Endodermal cell (in vitro differentiated cells): ENCODE data around the gene RCL1. TPM values are rescaled to one million over a fixed set of nuclear protein-coding genes. Genes with fewer than 3 reads are reported as not detected.

ENCODE experiments used
- DNase-seq: peaks from one replicate; pipeline ENCODE4 v3.0.0-alpha.2; 2017
- H3K27ac ChIP-seq: 2 replicates; pipeline ENCODE4 v1.5.1; 2013; ENCODE audit warnings: mild to moderate bottlenecking, low read depth, low read length, moderate library complexity
- H3K27me3 ChIP-seq: 2 replicates; pipeline ENCODE4 v1.6.1; 2013; ENCODE audit warnings: mild to moderate bottlenecking, low read length, moderate library complexity; ENCODE audit not compliant: insufficient read depth, control insufficient read depth, poor library complexity, severe bottlenecking
- H3K36me3 ChIP-seq: 2 replicates; pipeline ENCODE4 v1.7.0; 2013; ENCODE audit warnings: mild to moderate bottlenecking, low read length, moderate library complexity; ENCODE audit not compliant: control insufficient read depth, insufficient read depth
- H3K4me1 ChIP-seq: one replicate; pipeline ENCODE4 v1.7.0; 2013; ENCODE audit warnings: low read length; ENCODE audit not compliant: control insufficient read depth, insufficient read depth
- H3K4me3 ChIP-seq: 2 replicates; pipeline ENCODE4 v1.5.1; 2013; ENCODE audit warnings: mild to moderate bottlenecking, low read length, moderate library complexity
- H3K9ac ChIP-seq: 2 replicates; pipeline ENCODE4 v1.6.1; 2013; ENCODE audit warnings: mild to moderate bottlenecking, low read length, moderate library complexity; ENCODE audit not compliant: poor library complexity, severe bottlenecking; ENCODE audit errors: extremely low read depth
- H3K9me3 ChIP-seq: 2 replicates; pipeline ENCODE4 v1.6.1; 2013; ENCODE audit warnings: mild to moderate bottlenecking, low read length, moderate library complexity; ENCODE audit not compliant: control insufficient read depth
- H3K27ac Mint-ChIP-seq: 2 replicates; pipeline ENCODE4 v1.8.0; 2020; ENCODE audit warnings: mixed read lengths
- H3K27me3 Mint-ChIP-seq: 2 replicates; pipeline ENCODE4 v1.8.0; 2021; ENCODE audit warnings: mild to moderate bottlenecking, mixed read lengths; ENCODE audit not compliant: insufficient read depth
- H3K36me3 Mint-ChIP-seq: 2 replicates; pipeline ENCODE4 v1.8.0; 2020; ENCODE audit warnings: low read depth, mixed read lengths
- H3K4me1 Mint-ChIP-seq: 2 replicates; pipeline ENCODE4 v1.8.0; 2020; ENCODE audit warnings: mixed read lengths
- H3K4me3 Mint-ChIP-seq: 2 replicates; pipeline ENCODE4 v1.8.0; 2020; ENCODE audit warnings: mild to moderate bottlenecking, moderate library complexity, mixed read lengths
- H3K9me3 Mint-ChIP-seq: 2 replicates; pipeline ENCODE4 v1.8.0; 2020; ENCODE audit warnings: mild to moderate bottlenecking, mixed read lengths
- CTCF ChIP-seq: fragments of 200-600 bp; sonication (generic); conservative IDR thresholded peaks from 2 replicates; pipeline ENCODE4 v1.5.0; 2021; ENCODE audit warnings: antibody characterized with exemption, mild to moderate bottlenecking
- WGBS, 2 experiments: methylation state at CpG; one replicate each; pipeline versions ENCODE4 v1.1.5 to v1.1.7; 2013; ENCODE audit warnings: missing lambda C conversion rate in 2 of 2, mixed read lengths in 1 of 2; ENCODE audit not compliant: insufficient coverage in 1 of 2, insufficient read length in 1 of 2; 5-methylcytosine and 5-hydroxymethylcytosine counted together
- total RNA-seq, 2 donors: library from RNA; stranded (reverse); fragmentation: NEBNext Ultra II Directional in 1 of 2; extraction: Animal tissue kit (Norgen Biotek cat#: 25700) in 1 of 2; gene quantifications; 2 replicates in 1 of 2; 3 replicates in 1 of 2; pipeline ENCODE4 v1.2.1, GENCODE V29; 2021

Gene RCL1
- total RNA-seq, 2 donors from 2014 or later, result 13.2 to 18.6 TPM

GRCh38 chr9:4840018-4840417, 47.3 kb downstream of the RCL1 start:
- H3K4me3 Mint-ChIP-seq, result no peak overlapping the region
- WGBS, 2 experiments, result 88 to 93% methylated on average over 1 to 4 of the region's 4 CpGs

GRCh38 chr9:4842213-4842612, 49.5 kb downstream of the RCL1 start:
- Histone ChIP-seq H3K9me3 (no peaks in the 10 kb centered on the region), H3K27me3 (no peaks in the 10 kb centered on the region), H3K4me3 (no peak overlapping the region), H3K9ac (no peak overlapping the region), H3K4me1 (no peaks in the 10 kb centered on the region), H3K36me3 (peaks cover 31% of the 10 kb centered on the region), H3K27ac (no peak overlapping the region)
- no peaks in the 10 kb centered on the region for H3K9me3 Mint-ChIP-seq
- H3K36me3 Mint-ChIP-seq, result peaks cover 22% of the 10 kb centered on the region
- H3K27ac Mint-ChIP-seq, result no peak overlapping the region
- DNase-seq, result no peak
- WGBS, 2 experiments, result 75 to 87% methylated on average over 2 of the region's 2 CpGs
- H3K4me3 Mint-ChIP-seq, result no peak overlapping the region
- no peak for TF ChIP-seq CTCF
- H3K27me3 Mint-ChIP-seq, result no peaks in the 10 kb centered on the region
- H3K4me1 Mint-ChIP-seq, result peaks cover 6% of the 10 kb centered on the region

More at GRCh38 chr9:4840018-4840417, 47.3 kb downstream of the RCL1 start:
- no peaks in the 10 kb centered on the region for H3K27me3 Mint-ChIP-seq
- no peak for DNase-seq
- no peaks in the 10 kb centered on the region for H3K9me3 Mint-ChIP-seq
- H3K36me3 Mint-ChIP-seq, result peaks cover 14% of the 10 kb centered on the region
- no peak for TF ChIP-seq CTCF
- Histone ChIP-seq H3K27ac (no peak overlapping the region), H3K9me3 (no peaks in the 10 kb centered on the region), H3K27me3 (no peaks in the 10 kb centered on the region), H3K9ac (no peak overlapping the region), H3K4me3 (no peak overlapping the region), H3K4me1 (no peaks in the 10 kb centered on the region), H3K36me3 (peaks cover 31% of the 10 kb centered on the region)
- H3K4me1 Mint-ChIP-seq, result peaks cover 13% of the 10 kb centered on the region
- no peak overlapping the region for H3K27ac Mint-ChIP-seq

- DNase-seq, result no peak
- no peak overlapping the region for H3K4me3 ChIP-seq
- peaks cover 22% of the 10 kb centered on the region for H3K36me3 Mint-ChIP-seq
- H3K4me3 Mint-ChIP-seq, result no peak overlapping the region
- H3K27ac Mint-ChIP-seq, result no peak overlapping the region
- H3K36me3 ChIP-seq, result peaks cover 31% of the 10 kb centered on the region
- TF ChIP-seq CTCF, result no peak
- H3K27me3 ChIP-seq, result no peaks in the 10 kb centered on the region
- H3K4me1 ChIP-seq, result no peaks in the 10 kb centered on the region
- H3K4me1 Mint-ChIP-seq, result peaks cover 1% of the 10 kb centered on the region
- no peaks in the 10 kb centered on the region for H3K9me3 Mint-ChIP-seq
- WGBS, 2 experiments, result 92 to 100% methylated on average over 1 to 4 of the region's 4 CpGs
- H3K9me3 ChIP-seq, result no peaks in the 10 kb centered on the region
- no peak overlapping the region for H3K27ac ChIP-seq
- no peak overlapping the region for H3K9ac ChIP-seq
- no peaks in the 10 kb centered on the region for H3K27me3 Mint-ChIP-seq
Observed at GRCh38 chr9:4842734-4843133, 50.0 kb downstream of the RCL1 start.
